Vagina (tissue), 2 donors: ENCODE measurements around the gene ETS1. TPM values are rescaled to one million over a fixed set of nuclear protein-coding genes. Genes with fewer than 3 reads are reported as not detected.

Experiments used
- DNase-seq, 2 donors: peaks; one replicate each; pipeline ENCODE4 v3.0.0-alpha.2; 2017; ENCODE audit errors: extremely low spot score in 2 of 2
- H3K27ac ChIP-seq: fragments of 200-600 bp; sonication (generic); one replicate; pipeline ENCODE4 v1.5.1; 2019
- H3K27me3 ChIP-seq: fragments of 200-600 bp; sonication (generic); one replicate; pipeline ENCODE4 v1.5.1; 2019
- H3K36me3 ChIP-seq, 2 donors: fragments of 200-600 bp; sonication (generic); one replicate each; pipeline ENCODE4 v1.5.1; 2017 to 2019
- H3K4me1 ChIP-seq: fragments of 200-600 bp; sonication (generic); one replicate; pipeline ENCODE4 v1.5.1; 2019
- H3K4me3 ChIP-seq, 2 donors: fragments of 200-600 bp; sonication (generic); 1 replicate in 1 of 2; 2 replicates in 1 of 2; pipeline ENCODE4 v1.5.1; 2016 to 2019
- H3K9me3 ChIP-seq: fragments of 200-600 bp; sonication (generic); one replicate; pipeline ENCODE4 v1.5.1; 2019
- POLR2A ChIP-seq, 2 donors: fragments of 450-650 bp; IDR thresholded peaks; one replicate each; pipeline ENCODE4 v1.6.1; 2017; ENCODE audit warnings: antibody characterized with exemption in 2 of 2, mild to moderate bottlenecking in 2 of 2, moderate library complexity in 2 of 2
- POLR2AphosphoS5 ChIP-seq, 2 donors: sonication (generic); formaldehyde crosslinking; IDR thresholded peaks; one replicate each; pipeline ENCODE4 v1.9.0; 2017; ENCODE audit warnings: antibody characterized with exemption in 2 of 2, mild to moderate bottlenecking in 2 of 2, low read depth in 1 of 2; ENCODE audit not compliant: insufficient read depth in 1 of 2
- intact Hi-C: fragments of 100-400 bp; cut with DNase I; formaldehyde crosslinking; loops from one replicate; pipeline ENCODE4 v1.15.1; 2023
- total RNA-seq: library from RNA; depleted of rRNA; stranded (reverse); fragments of >200 nt; gene quantifications from one replicate; pipeline ENCODE4 v1.2.3, GENCODE V29; 2016
- TF ChIP-seq, protein P1 (sequence below), 3 experiments: fragments of 450-650 bp in 2 of 3; fragments of 200-600 bp in 1 of 3; sonication (generic) in 1 of 3; IDR thresholded peaks; one replicate each; pipeline ENCODE4 v1.5.1; 2017 to 2019; ENCODE audit warnings: antibody characterized with exemption in 3 of 3, mild to moderate bottlenecking in 2 of 3, moderate library complexity in 2 of 3

ETS1 gene
- total RNA-seq, 1 donor from 2014 or later = 51.6 TPM

- TF ChIP-seq, protein P1, sequence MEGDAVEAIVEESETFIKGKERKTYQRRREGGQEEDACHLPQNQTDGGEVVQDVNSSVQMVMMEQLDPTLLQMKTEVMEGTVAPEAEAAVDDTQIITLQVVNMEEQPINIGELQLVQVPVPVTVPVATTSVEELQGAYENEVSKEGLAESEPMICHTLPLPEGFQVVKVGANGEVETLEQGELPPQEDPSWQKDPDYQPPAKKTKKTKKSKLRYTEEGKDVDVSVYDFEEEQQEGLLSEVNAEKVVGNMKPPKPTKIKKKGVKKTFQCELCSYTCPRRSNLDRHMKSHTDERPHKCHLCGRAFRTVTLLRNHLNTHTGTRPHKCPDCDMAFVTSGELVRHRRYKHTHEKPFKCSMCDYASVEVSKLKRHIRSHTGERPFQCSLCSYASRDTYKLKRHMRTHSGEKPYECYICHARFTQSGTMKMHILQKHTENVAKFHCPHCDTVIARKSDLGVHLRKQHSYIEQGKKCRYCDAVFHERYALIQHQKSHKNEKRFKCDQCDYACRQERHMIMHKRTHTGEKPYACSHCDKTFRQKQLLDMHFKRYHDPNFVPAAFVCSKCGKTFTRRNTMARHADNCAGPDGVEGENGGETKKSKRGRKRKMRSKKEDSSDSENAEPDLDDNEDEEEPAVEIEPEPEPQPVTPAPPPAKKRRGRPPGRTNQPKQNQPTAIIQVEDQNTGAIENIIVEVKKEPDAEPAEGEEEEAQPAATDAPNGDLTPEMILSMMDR (IDR thresholded peaks at IDR 0.05) = no peak
- TF ChIP-seq POLR2AphosphoS5 (IDR thresholded peaks at IDR 0.05; ENCODE audit: insufficient read depth in 1 of 2, low read depth in 1 of 2) = no peak
Observed at GRCh38 chr11:128624269-128625175, 37.2 kb upstream of the ETS1 start.

GRCh38 chr11:128623091-128623490 is 35.7 kb upstream of the ETS1 start:
- no peaks in the 10 kb centered on the region for H3K9me3 ChIP-seq
- H3K27me3 ChIP-seq = no peaks in the 10 kb centered on the region
- TF ChIP-seq POLR2AphosphoS5 (IDR thresholded peaks at IDR 0.05; ENCODE audit: insufficient read depth in 1 of 2, low read depth in 1 of 2) (no peak), POLR2A (IDR thresholded peaks at IDR 0.05) (no peak)
- TF ChIP-seq, protein P1 (IDR thresholded peaks at IDR 0.05) = no peak
- DNase-seq = no peak
- peaks cover 17% of the 10 kb centered on the region for H3K4me1 ChIP-seq
- intact Hi-C loops = loop anchor here (10.0 kb wide), 1 partner anchor 448 kb away; no protein-coding TSS in a partner anchor
- no peaks in the 10 kb centered on the region for H3K36me3 ChIP-seq
- H3K27ac ChIP-seq = no peak overlapping the region
- no peak overlapping the region for H3K4me3 ChIP-seq

More at GRCh38 chr11:128624269-128625175, 37.2 kb upstream of the ETS1 start:
- Histone ChIP-seq H3K27me3 (no peaks in the 10 kb centered on the region), H3K27ac (no peak overlapping the region), H3K36me3 (no peaks in the 10 kb centered on the region), H3K4me1 (peaks cover 17% of the 10 kb centered on the region), H3K4me3 (no peak overlapping the region), H3K9me3 (no peaks in the 10 kb centered on the region)
- intact Hi-C loops = loop anchor here (5.0 to 10.0 kb wide), 2 partner anchors 332 to 450 kb away; no protein-coding TSS in a partner anchor
- no peak for DNase-seq

DNA sequence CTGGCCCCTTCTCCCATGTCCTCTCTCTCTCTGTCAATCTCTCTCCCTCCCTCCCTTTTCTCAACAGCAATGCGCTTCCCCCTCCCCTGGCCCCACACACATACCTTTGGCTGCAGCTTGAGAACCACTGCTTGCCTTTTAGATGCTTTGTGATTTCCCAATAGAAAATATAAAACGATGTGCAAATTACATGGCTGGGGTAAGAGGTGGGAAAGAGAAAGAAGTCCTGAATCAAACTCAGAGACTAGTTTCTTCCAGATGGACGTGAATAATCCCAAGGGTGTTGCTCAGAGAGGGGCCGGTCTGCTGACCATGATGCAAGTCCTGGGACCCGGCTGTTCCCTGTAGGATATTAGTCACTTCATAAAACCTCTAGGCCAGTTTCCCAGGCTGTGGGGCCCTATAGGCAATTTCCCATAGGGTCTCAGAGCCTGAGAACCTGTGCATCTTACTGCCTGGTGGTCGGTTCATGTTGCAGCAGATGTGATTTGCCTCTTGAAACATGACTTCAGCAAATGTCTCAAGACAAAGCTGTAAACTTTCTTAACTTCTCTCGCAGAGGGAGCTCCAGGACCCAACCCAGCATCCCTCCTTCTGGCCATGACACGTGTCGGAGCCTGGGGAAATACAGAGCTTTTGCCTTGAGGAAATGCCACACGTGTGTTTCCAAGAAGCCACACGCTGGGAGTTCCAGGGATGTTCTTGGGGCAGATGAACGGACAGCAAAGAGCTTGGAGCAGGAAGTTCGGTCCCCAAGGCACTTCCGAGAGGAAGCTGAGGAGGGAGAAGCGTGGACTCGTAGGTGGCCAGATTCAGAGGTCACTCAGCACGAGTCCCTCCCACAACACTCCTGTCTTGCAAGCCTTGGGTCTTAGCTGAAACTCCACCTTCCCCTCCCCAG is 34.5 kb upstream of the ETS1 start:
- intact Hi-C loops = loop anchor here (10.0 kb wide), 1 partner anchor 447 kb away; no protein-coding TSS in a partner anchor

DNA sequence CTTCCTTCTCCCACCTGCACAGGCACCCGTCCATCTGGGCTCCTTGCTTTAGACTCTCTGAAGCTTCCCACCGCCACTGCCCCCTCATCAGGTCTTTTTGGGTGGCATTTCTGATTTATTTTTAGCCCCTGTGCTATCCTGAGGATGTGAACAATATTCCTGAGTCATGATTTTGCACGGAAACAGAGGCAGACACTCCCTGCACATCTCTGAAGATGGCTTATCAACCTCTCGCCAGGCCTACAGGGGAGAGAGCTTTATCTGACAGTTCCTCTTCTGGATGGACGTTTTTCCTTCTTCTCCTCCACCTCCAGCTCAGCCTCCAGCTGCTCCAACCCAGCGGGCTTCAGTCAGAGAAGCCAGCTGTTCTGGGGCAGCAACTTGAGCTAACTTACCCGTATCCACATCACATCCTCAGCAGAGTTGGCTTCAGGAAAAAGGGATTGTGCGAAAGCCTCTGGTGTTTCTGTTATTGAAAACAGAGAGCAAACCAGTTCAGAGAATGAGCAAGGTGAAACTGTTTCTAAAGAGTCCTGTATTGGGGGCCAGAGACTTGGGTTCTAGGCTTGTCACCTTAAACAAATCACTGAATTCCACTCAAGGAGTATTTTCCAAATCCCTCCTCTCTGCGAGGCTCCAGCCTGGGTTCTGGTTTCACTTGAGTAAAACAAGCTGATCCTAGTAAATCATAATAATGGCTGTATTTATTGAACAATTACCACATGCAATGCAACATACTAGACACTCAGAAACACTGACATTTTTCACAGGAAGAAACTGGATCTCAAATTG is 33.1 kb upstream of the ETS1 start:
- DNase-seq = no peak
- Histone ChIP-seq H3K4me1 (peaks cover 17% of the 10 kb centered on the region), H3K27me3 (no peaks in the 10 kb centered on the region), H3K9me3 (no peaks in the 10 kb centered on the region), H3K4me3 (no peak overlapping the region), H3K36me3 (no peaks in the 10 kb centered on the region), H3K27ac (peak overlapping the region; percentile 84)
- TF ChIP-seq, protein P1 (IDR thresholded peaks at IDR 0.05) = no peak
- TF ChIP-seq POLR2A (IDR thresholded peaks at IDR 0.05) = no peak
- no peak for TF ChIP-seq POLR2AphosphoS5 (IDR thresholded peaks at IDR 0.05; ENCODE audit: insufficient read depth in 1 of 2, low read depth in 1 of 2)
- intact Hi-C loops = loop anchor here (10.0 kb wide), 1 partner anchor 446 kb away; no protein-coding TSS in a partner anchor

More for the DNA sequence above, 34.5 kb upstream of the ETS1 start:
- Histone ChIP-seq H3K4me1 (peaks cover 17% of the 10 kb centered on the region), H3K27ac (peak overlapping the region; percentile 84), H3K9me3 (no peaks in the 10 kb centered on the region), H3K4me3 (no peak overlapping the region), H3K36me3 (no peaks in the 10 kb centered on the region), H3K27me3 (no peaks in the 10 kb centered on the region)
- DNase-seq = no peak
- peak in 1 of 2 donors; percentile 30 for TF ChIP-seq POLR2AphosphoS5 (IDR thresholded peaks at IDR 0.05; ENCODE audit: insufficient read depth in 1 of 2, low read depth in 1 of 2)
- TF ChIP-seq, protein P1 (IDR thresholded peaks at IDR 0.05) = no peak
